BE2C (cell line): ENCODE results near the gene ALOX5AP.
"Not testable (repeated sequence)": the region's sequence is repeated elsewhere in the genome, so short reads cannot be mapped to it uniquely, and the experiment has no call there.

Source experiments
- DNase-seq: peaks from one replicate; pipeline ENCODE4 v3.0.0-alpha.2; 2020
- H3K27me3 ChIP-seq: fragments of 250-450 bp; sonication (Bioruptor Pico); 2 replicates; pipeline ENCODE4 v1.5.1; 2020; ENCODE audit warnings: mild to moderate bottlenecking
- H3K36me3 ChIP-seq: fragments of 250-450 bp; sonication (Bioruptor Pico); 2 replicates; pipeline ENCODE4 v1.5.1; 2020; ENCODE audit warnings: mild to moderate bottlenecking
- H3K4me1 ChIP-seq: fragments of 250-450 bp; sonication (Bioruptor Pico); 2 replicates; pipeline ENCODE4 v1.5.1; 2020
- H3K4me3 ChIP-seq: 2 replicates; pipeline ENCODE4 v1.5.1; 2011; ENCODE audit warnings: low read depth, low read length
- H3K9me3 ChIP-seq: fragments of 250-450 bp; sonication (Bioruptor Pico); 2 replicates; pipeline ENCODE4 v1.5.1; 2020
- TF ChIP-seq, protein P1 (sequence below): IDR thresholded peaks from 2 replicates; pipeline ENCODE4 v1.5.1; 2012; ENCODE audit warnings: mild to moderate bottlenecking, low read depth, low read length

Gene ALOX5AP

DNA sequence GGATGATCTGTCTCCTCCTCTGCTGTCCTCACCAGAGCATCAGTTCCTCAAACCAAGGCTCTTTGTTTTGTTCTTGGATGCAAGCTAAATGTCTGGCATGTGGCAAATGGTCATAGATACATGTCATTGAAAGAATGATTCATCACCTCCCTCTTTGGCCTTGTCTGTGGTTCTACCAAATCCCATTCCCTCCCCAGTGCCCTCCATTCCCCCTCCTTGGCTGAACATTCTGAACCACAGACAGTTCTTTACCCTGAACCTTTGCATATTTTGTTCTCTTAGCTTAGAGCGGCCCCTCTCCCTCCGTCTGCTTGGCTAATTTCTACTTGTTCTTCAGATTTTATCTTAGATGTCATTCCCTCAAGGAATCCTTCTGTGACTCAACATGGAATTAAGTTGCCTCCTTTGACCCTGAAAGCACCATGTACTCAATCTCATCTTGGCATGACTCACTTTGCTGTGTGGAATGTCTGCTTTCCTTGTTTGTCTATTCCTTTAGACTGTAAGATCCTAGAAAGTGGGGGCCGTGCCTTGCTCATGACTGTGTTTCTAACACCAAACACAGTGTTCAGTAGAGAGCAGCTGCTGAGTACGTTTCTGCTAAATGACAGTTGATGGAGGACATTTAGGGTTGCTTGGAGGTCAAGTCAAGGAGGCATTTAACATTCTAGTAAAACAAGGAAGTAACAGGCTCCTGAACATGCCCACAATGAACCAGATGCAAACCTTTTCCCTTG lies 8.1 kb downstream of the ALOX5AP start:
- DNase-seq, result no peak
- Histone ChIP-seq H3K4me1 (peaks cover 14% of the 10 kb centered on the region), H3K27me3 (no peaks in the 10 kb centered on the region), H3K9me3 (0 out of 2 replicates have a peak, but pooled peaks cover 3% of the 10 kb centered on the region), H3K4me3 (no peak overlapping the region), H3K36me3 (no peaks in the 10 kb centered on the region)
- TF ChIP-seq, protein P1, sequence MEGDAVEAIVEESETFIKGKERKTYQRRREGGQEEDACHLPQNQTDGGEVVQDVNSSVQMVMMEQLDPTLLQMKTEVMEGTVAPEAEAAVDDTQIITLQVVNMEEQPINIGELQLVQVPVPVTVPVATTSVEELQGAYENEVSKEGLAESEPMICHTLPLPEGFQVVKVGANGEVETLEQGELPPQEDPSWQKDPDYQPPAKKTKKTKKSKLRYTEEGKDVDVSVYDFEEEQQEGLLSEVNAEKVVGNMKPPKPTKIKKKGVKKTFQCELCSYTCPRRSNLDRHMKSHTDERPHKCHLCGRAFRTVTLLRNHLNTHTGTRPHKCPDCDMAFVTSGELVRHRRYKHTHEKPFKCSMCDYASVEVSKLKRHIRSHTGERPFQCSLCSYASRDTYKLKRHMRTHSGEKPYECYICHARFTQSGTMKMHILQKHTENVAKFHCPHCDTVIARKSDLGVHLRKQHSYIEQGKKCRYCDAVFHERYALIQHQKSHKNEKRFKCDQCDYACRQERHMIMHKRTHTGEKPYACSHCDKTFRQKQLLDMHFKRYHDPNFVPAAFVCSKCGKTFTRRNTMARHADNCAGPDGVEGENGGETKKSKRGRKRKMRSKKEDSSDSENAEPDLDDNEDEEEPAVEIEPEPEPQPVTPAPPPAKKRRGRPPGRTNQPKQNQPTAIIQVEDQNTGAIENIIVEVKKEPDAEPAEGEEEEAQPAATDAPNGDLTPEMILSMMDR, result no peak

- Histone ChIP-seq H3K9me3 (0 out of 2 replicates have a peak, but pooled peaks cover 3% of the 10 kb centered on the region), H3K36me3 (no peaks in the 10 kb centered on the region), H3K4me3 (no peak overlapping the region), H3K4me1 (peaks cover 14% of the 10 kb centered on the region), H3K27me3 (no peaks in the 10 kb centered on the region)
- TF ChIP-seq, protein P1, result no peak
- DNase-seq, result no peak
Observed at GRCh38 chr13:30744056-30744680, 8.8 kb downstream of the ALOX5AP start.

GRCh38 chr13:30744681-30745077 lies 9.3 kb downstream of the ALOX5AP start:
- Histone ChIP-seq H3K36me3 (no peaks in the 10 kb centered on the region), H3K4me3 (no peak overlapping the region), H3K4me1 (peaks cover 14% of the 10 kb centered on the region), H3K27me3 (no peaks in the 10 kb centered on the region), H3K9me3 (0 out of 2 replicates have a peak, but pooled peaks cover 3% of the 10 kb centered on the region)
- DNase-seq, result no peak
- TF ChIP-seq, protein P1, result no peak

GRCh38 chr13:30745906-30746686 lies 10.8 kb downstream of the ALOX5AP start:
- 0 out of 2 replicates have a peak, but pooled peaks cover 3% of the 10 kb centered on the region for H3K9me3 ChIP-seq
- no peaks in the 10 kb centered on the region for H3K36me3 ChIP-seq
- no peak overlapping the region for H3K4me3 ChIP-seq
- TF ChIP-seq, protein P1, result no peak
- no peaks in the 10 kb centered on the region for H3K27me3 ChIP-seq
- peaks cover 14% of the 10 kb centered on the region for H3K4me1 ChIP-seq
- peak; percentile 48 for DNase-seq

DNA sequence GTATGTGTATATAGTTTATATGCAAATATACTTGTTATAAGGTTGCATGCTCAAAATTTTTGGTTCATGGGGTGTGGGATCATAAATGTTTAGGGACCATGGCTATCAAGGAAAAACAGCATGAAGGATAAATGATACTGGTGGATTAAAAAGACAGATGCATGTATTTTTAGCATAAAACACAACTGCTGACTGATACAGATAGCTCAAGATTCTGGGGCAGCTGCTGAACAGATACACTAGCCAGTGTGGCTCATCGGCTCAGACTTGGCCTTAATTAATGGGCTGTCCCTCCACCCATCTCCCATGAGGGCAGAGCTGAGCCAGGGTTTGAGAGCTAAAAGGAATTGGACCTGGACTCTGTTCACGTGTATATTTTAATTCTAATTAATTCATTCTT lies 11.4 kb downstream of the ALOX5AP start:
- Histone ChIP-seq H3K9me3 (0 out of 2 replicates have a peak, but pooled peaks cover 3% of the 10 kb centered on the region), H3K4me3 (no peak overlapping the region), H3K36me3 (no peaks in the 10 kb centered on the region), H3K4me1 (peaks cover 14% of the 10 kb centered on the region), H3K27me3 (no peaks in the 10 kb centered on the region)
- TF ChIP-seq, protein P1, result no peak
- peak; percentile 32 for DNase-seq

DNA sequence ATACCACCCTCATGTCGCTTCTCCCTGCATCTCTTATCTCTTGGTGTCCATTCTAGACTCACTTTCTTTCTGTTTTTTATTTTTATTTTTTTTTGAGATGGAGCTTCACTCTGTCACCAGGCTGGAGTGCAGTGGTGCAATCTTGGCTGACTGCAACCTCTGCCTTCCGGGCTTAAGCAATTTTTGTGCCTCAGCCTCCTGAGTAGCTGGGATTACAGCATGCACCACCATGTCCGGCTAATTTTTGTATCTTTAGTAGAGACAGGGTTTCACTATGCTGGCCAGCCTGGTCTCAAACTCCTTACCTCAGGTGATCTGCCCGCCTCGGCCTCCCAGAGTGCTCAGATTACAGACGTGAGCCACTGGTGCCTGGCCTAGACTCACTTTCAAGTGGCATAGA lies 12.5 kb downstream of the ALOX5AP start:
- not testable (repeated sequence) for H3K4me3 ChIP-seq, H3K27me3 ChIP-seq, H3K9me3 ChIP-seq, H3K36me3 ChIP-seq, DNase-seq
- H3K4me1 ChIP-seq, result peaks cover 14% of the 10 kb centered on the region
